ENCODE measurements around the gene LMBR1. TPM values are rescaled to one million over a fixed set of nuclear protein-coding genes. Genes with fewer than 3 reads are reported as not detected.

Gene LMBR1
- total and polyA plus RNA-seq, 2 of the 13 experiments (the other 11 are each of a cell fraction or from before 2014, with no cell fraction given) = 20.9 to 39.6 TPM

DNA sequence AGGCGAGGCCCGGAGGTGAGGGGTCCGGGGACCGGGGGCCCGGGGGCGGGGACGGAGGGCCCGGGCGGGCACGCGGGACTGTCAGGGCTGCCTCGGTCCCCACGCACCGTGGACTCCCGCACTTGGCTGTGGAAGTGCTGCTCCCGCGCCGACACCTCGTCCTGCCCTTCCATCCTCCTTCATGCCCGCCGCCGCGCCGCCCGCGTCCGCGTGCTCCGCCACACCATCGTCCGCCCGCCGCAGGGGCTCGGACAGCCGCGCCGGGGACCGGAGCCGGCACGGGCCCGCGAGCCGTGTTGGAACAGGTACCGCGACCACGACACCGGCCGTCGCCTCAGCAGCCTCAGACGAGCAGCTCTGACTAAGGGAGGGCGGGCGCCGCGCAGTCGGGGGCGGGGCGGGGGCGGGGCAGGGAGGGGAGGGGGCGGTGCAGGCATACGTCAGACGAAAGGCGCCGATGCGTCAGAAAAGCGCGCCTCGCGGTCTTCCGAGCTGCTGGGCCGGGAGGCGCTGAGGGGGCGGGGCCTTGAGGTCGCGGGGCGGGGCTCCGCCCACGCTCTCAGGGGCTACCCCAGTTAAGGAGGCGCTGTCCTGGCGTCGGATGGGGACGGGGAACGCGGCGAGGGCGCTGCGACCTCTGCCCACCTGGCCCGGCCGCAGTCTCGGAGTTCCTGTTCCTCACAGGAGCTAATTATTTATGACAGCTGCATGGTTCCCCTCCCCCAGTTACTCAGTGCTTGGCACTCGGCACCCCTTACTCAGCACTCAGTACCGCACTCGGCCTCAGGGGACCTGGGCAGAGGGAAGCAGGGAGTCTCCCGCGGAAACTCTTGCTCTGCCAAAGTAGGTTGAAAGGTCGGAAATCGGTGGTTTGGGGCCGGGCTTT lies at the start of gene LMBR1 (continued):
- no peak for TF ChIP-seq TOE1 (CRISPR knock-in tag; IDR thresholded peaks at IDR 0.05)
- TF ChIP-seq, protein P1, sequence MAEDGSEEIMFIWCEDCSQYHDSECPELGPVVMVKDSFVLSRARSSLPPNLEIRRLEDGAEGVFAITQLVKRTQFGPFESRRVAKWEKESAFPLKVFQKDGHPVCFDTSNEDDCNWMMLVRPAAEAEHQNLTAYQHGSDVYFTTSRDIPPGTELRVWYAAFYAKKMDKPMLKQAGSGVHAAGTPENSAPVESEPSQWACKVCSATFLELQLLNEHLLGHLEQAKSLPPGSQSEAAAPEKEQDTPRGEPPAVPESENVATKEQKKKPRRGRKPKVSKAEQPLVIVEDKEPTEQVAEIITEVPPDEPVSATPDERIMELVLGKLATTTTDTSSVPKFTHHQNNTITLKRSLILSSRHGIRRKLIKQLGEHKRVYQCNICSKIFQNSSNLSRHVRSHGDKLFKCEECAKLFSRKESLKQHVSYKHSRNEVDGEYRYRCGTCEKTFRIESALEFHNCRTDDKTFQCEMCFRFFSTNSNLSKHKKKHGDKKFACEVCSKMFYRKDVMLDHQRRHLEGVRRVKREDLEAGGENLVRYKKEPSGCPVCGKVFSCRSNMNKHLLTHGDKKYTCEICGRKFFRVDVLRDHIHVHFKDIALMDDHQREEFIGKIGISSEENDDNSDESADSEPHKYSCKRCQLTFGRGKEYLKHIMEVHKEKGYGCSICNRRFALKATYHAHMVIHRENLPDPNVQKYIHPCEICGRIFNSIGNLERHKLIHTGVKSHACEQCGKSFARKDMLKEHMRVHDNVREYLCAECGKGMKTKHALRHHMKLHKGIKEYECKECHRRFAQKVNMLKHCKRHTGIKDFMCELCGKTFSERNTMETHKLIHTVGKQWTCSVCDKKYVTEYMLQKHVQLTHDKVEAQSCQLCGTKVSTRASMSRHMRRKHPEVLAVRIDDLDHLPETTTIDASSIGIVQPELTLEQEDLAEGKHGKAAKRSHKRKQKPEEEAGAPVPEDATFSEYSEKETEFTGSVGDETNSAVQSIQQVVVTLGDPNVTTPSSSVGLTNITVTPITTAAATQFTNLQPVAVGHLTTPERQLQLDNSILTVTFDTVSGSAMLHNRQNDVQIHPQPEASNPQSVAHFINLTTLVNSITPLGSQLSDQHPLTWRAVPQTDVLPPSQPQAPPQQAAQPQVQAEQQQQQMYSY (CRISPR knock-in tag; IDR thresholded peaks at IDR 0.05) = no peak
- TF ChIP-seq, protein P2, sequence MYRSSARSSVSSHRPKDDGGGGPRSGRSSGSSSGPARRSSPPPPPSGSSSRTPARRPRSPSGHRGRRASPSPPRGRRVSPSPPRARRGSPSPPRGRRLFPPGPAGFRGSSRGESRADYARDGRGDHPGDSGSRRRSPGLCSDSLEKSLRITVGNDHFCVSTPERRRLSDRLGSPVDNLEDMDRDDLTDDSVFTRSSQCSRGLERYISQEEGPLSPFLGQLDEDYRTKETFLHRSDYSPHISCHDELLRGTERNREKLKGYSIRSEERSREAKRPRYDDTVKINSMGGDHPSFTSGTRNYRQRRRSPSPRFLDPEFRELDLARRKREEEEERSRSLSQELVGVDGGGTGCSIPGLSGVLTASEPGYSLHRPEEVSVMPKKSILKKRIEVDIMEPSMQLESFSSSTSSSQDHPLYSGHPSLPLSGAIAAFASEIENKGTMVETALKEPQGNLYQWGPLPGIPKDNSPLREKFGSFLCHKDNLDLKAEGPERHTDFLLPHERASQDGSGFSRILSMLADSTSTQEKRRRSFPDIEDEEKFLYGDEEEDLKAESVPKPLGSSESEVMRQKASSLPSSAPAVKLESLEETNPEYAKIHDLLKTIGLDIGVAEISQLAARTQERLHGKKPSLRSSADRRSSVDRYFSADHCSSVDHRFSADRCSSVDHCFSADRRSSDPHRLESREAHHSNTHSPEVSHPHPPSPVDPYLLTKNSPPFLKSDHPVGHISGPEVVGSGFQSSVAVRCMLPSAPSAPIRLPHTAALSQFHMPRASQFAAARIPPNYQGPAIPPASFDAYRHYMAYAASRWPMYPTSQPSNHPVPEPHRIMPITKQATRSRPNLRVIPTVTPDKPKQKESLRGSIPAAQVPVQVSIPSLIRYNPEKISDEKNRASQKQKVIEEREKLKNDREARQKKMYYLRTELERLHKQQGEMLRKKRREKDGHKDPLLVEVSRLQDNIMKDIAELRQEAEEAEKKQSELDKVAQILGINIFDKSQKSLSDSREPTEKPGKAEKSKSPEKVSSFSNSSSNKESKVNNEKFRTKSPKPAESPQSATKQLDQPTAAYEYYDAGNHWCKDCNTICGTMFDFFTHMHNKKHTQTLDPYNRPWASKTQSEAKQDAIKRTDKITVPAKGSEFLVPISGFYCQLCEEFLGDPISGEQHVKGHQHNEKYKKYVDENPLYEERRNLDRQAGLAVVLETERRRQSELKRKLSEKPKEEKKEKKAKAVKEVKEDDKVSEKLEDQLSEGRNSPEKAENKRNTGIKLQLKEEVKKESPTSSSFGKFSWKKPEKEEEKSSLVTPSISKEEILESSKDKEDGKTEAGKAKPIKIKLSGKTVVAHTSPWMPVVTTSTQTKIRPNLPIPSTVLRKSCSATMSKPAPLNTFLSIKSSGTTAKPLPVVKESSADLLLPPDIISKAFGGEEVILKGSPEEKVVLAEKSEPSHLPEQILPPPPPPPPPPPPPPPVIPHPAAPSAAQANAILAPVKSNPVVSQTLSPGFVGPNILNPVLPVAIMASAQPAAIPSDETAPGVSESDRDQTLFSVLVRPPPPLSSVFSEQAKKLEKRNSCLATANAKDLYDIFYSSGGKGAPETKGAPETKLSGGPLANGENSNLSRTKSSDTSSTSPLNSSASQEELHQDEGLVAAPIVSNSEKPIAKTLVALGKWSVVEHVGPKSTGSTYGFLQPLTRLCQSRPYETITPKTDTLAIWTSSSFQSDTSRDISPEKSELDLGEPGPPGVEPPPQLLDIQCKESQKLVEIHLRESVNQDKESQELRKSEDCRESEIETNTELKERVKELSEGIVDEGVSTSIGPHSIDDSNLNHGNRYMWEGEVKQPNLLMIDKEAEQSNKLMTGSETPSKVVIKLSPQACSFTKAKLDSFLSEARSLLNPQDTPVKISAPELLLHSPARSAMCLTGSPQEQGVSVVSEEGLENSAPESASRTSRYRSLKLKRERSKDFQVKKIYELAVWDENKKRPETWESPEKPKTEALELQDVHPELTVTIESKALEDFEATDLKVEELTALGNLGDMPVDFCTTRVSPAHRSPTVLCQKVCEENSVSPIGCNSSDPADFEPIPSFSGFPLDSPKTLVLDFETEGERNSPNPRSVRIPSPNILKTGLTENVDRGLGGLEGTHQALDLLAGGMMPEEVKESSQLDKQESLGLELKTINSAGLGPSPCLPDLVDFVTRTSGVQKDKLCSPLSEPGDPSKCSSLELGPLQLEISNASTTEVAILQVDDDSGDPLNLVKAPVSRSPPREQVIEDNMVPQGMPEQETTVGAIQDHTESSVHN (CRISPR knock-in tag; IDR thresholded peaks at IDR 0.05) = no peak
- TF ChIP-seq SMAD9 (CRISPR knock-in tag; IDR thresholded peaks at IDR 0.05) = no peak
- peak; percentile 24; the same call in 1 of the 2 replicates for TF ChIP-seq ELF3 (CRISPR knock-in tag; IDR thresholded peaks at IDR 0.05)
- no peak for TF ChIP-seq RCOR2 (CRISPR knock-in tag; IDR thresholded peaks at IDR 0.05)
- no peak; the same call in 1 of the 2 replicates for TF ChIP-seq CENPT (CRISPR knock-in tag; IDR thresholded peaks at IDR 0.05; ENCODE audit: low read depth)

All from HepG2 (cell line).